Body of pancreas (tissue), 4 donors: ENCODE results near the gene PCGF3.

ENCODE experiments used
- CTCF ChIP-seq, 7 experiments: fragments of 450-650 bp in 4 of 7; fragments of 200-600 bp in 3 of 7; sonication (generic) in 3 of 7; IDR thresholded peaks; one replicate each; pipeline ENCODE4 v1.5.1; 2016 to 2019; ENCODE audit warnings: antibody characterized with exemption in 7 of 7
- POLR2A ChIP-seq, 3 donors: fragments of 450-650 bp; IDR thresholded peaks; one replicate each; pipeline ENCODE4 v1.6.1; 2016; ENCODE audit warnings: antibody characterized with exemption in 3 of 3, mild to moderate bottlenecking in 2 of 3

- TF ChIP-seq CTCF (IDR thresholded peaks at IDR 0.05) (no peak), POLR2A (IDR thresholded peaks at IDR 0.05) (no peak)
Measured at GRCh38 chr4:660401-660800, 45.2 kb upstream of the PCGF3 start.
